IPS-18c (cell line): Measurements from ENCODE around the gene MARCOL.
"Not testable (repeated sequence)": the region's sequence is repeated elsewhere in the genome, so short reads cannot be mapped to it uniquely, and the experiment has no call there.

Experiments
- H3K4me3 ChIP-seq: 2 replicates; pipeline ENCODE4 v1.7.0; 2013; ENCODE audit warnings: low read depth, mild to moderate bottlenecking, low read length, moderate library complexity; ENCODE audit not compliant: insufficient read depth
- H3K9me3 ChIP-seq: one replicate; pipeline ENCODE4 v1.6.1; 2013; ENCODE audit warnings: mild to moderate bottlenecking, low read length, moderate library complexity; ENCODE audit not compliant: control insufficient read depth, insufficient read depth

MARCOL gene

DNA sequence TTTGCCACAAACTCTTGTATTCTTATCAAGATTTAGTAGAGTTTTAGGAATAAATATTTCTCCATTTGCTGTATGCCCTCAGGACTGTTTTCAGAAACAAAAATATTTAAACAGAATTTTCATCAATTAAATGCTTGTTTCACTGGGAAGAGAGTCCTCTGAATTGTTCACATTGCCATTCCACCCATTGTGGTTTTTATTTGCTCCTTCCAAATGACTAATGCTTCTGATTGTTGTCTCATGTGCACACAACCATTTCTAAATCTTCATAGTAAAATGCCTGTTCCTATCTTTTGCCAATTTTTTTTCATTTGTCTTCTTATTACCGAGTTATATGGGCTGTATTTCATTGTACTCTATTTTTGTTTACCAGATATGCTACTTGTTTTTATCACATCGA, 10.6 kb downstream of the MARCOL start:
- Histone ChIP-seq H3K9me3 (no peaks in the 10 kb centered on the region), H3K4me3 (no peak overlapping the region)

DNA sequence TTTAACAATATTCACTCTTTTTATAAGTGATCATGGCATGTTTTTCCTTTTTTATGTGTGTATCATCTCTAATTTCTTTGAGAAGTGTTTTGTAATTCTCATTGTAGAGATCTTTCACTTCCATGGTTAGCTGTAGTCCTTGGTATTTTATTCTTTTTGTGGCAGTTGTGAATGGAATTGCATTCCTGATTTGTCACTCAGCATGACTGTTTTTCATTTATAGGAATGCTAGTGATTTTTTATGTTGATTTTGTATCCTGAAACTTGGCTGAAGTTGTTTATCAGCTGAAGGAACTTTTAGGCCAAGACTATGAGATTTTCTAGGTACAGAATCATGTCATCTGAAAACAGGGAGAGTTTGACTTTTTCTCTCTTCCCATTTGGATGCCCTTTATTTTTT, 17.1 kb downstream of the MARCOL start:
- Histone ChIP-seq H3K9me3 (peaks cover 2% of the 10 kb centered on the region), H3K4me3 (no peak overlapping the region)

DNA sequence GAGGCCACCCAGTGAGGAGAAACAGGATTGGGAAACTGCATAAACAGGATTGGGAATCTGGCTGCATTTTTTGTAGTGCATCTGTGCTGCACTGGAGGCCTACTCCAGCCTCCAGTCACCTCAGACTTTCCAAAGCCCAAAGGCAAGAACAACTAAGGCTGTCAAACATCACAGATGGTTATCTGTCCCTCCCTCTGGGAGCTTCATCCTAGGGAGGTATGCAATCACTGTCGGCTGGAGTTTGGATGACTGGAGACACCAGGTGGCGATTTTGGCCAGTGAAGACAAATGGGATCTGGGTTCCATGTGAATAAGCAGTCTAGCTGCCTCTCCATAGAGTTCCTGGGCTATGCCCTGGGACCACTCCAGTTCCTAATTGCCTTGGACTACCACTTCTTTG, 21.0 kb downstream of the MARCOL start:
- H3K4me3 ChIP-seq, result no peak overlapping the region
- H3K9me3 ChIP-seq, result peaks cover 2% of the 10 kb centered on the region

DNA sequence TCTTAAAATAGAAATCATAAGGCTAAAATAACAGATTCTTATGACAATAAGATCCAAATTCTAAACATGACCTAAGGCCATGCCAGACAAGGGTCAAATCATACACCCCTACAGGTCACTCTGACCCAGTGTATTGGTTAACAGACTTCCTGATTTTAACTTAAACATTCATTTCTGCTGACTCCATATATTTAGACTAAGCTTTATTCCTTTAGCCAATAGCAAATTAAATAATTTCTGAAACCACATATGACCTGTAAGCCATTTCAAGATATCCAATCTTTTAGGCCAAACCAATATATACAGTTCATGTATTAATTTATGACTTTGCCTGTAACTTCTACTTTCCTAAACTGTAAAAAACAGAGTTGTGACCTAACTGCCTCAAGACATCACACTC, 22.9 kb downstream of the MARCOL start:
- H3K4me3 ChIP-seq, result no peak overlapping the region
- H3K9me3 ChIP-seq, result peaks cover 2% of the 10 kb centered on the region

DNA sequence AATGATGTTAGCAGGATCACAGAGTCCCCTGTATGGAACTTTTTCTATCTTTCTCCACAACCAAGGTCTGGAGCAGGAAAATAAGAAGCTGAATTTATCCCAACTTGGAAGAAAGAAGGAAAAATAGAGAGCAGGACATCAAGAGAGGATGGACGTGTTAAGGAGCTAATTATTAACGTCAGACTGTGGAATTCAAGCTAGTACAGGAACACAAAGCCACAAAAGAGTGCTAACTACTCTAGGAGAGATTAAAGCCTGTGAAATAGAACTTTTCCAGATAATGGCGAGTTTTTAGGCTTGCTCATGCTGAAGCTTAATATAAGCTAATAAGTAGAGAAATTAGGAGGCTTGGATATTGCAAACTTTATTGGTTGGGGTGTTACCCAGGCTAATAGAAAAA, 29.6 kb downstream of the MARCOL start:
- H3K9me3 ChIP-seq, result no peaks in the 10 kb centered on the region

DNA sequence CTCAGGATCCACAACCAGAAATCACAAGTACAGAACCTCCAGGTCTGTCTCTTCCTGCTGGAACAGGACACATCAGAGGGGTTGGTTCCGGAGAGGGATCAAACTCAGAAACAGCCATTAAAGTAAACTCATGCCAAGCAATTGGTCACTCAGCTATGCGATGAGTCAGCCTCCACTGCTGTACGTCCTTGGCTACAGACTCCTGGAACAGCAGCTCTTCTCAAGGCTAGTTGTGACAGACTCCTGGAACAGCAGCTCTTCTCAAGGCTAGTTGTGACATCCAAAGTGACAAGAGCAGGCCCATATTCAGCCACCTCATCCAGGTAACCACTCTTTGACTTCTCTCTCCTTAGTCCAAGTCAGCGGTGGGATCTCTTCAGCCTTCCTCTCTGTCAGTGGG, 30.2 kb downstream of the MARCOL start, which contains the start of gene SPINK13:
TSS of gene SPINK13 (plus strand) at position 229 of the 400 bp plus-strand sequence. CDS start 1,279 bp downstream, outside the sequence.
- Histone ChIP-seq H3K4me3 (no peak within 1 kb of the TSS), H3K9me3 (no peaks in the 10 kb centered on the region)

More for the DNA sequence above, 29.6 kb downstream of the MARCOL start:
- no peak overlapping the region for H3K4me3 ChIP-seq

DNA sequence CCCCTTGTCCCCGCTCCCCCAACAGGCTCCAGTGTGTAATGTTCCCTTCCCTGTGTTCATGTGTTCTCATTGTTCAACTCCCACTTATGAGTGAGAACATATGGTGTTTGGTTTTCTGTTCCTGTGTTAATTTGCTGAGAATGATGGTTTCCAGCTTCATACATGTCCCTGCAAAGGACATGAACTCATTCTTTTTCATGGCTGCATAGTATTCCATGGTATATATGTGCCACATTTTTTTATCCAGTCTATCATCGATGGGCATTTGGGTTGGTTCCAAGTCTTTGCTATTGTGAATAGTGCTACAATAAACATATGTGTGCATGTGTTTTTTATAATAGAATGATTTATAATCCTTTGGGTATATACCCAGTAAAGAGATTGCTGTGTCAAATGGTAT, 36.8 kb downstream of the MARCOL start:
- not testable (repeated sequence) for H3K9me3 ChIP-seq, H3K4me3 ChIP-seq

DNA sequence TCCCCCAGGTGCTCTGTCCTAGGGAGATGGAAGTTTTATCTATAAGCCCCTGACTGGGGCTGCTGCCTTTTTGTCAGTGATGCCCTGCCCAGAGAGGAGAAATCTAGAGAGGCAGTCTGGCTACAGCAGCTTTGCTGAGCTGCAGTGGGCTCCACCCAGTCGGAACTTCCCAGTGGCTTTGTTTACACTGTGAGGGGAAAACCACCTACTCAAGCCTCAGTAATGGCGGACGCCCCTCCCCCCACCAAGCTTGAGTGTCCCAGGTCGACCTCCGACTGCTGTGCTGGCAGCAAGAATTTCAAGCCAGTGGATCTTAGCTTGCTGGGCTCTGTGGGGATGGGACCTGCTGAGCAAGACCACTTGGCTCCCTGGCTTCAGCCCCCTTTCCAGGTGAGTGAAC, 42.6 kb downstream of the MARCOL start:
- not testable (repeated sequence) for H3K9me3 ChIP-seq, H3K4me3 ChIP-seq

DNA sequence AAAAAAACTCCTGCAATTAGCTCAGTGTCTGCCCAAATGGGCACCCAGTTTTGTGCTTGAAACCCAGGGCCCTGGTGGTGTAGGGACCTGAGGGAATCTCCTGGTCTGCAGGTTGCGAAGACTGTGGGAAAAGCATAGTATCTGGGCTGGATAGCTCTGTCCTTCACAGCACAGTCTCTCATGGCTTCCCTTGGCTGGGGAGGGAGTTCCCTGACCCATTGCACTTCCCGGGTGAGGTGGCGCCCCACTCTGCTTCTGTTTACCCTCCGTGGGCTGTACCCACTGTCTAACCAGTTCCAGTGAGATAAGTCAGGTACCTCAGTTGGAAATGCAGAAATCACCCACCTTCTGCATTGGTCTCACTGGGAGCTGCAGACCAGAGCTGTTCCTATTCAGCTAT, 43.0 kb downstream of the MARCOL start:
- not testable (repeated sequence) for H3K9me3 ChIP-seq, H3K4me3 ChIP-seq

DNA sequence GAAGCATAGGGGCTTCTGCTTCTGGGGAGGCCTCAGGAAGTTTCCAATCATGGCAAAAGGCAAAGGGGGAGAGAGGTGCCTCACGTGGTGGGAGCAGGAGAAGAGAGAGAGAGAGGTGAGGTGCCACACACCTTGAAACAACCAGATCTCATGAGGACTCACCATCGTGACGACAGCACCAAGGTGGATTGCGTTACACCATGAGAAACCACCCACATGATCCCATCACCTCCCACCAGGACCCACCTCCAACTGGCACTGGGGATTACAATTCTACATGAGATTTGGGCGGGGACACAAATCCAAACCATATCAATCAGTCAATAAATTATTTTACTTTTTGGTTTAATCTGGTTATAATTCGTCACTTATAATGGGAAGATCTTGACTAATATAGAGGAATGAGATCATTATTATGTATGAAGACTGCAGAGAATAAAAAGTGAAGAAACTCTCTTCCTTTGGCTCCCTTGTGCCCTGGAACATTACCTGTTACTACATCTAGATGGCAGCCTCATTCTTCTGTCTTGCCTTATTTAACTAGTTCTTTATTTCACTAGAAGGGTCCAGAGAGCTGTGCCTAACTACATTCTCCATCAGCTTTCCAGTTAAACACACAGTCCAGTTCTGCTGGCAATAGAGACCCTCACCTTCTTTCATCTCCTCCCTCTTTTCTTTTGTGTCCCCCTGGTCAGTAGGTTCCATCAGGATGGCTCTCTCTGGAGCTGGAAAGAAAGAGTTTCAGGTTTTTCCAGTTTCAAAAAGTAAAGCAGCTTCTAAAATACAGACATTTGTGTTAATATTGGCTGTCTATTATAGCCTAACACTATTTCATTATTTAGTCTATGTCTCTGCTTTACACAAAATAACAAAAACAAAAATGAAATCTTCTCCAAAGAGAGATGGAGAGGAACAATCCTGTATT, 52.2 kb downstream of the MARCOL start:
- no peaks in the 10 kb centered on the region for H3K9me3 ChIP-seq
- no peak overlapping the region for H3K4me3 ChIP-seq
